ENCODE measurements around the gene RAB7A.

- TF ChIP-seq, protein P1, sequence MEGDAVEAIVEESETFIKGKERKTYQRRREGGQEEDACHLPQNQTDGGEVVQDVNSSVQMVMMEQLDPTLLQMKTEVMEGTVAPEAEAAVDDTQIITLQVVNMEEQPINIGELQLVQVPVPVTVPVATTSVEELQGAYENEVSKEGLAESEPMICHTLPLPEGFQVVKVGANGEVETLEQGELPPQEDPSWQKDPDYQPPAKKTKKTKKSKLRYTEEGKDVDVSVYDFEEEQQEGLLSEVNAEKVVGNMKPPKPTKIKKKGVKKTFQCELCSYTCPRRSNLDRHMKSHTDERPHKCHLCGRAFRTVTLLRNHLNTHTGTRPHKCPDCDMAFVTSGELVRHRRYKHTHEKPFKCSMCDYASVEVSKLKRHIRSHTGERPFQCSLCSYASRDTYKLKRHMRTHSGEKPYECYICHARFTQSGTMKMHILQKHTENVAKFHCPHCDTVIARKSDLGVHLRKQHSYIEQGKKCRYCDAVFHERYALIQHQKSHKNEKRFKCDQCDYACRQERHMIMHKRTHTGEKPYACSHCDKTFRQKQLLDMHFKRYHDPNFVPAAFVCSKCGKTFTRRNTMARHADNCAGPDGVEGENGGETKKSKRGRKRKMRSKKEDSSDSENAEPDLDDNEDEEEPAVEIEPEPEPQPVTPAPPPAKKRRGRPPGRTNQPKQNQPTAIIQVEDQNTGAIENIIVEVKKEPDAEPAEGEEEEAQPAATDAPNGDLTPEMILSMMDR (IDR thresholded peaks at IDR 0.05) = no peak
- TF ChIP-seq POLR2A (IDR thresholded peaks at IDR 0.05) (no peak), POLR2AphosphoS5 (IDR thresholded peaks at IDR 0.05) (no peak)
These were observed 125.6 kb downstream of the RAB7A start for GRCh38 chr3:128851601-128852000.

Measured in stomach (tissue), 4 donors.